ENCODE measurements around the gene BCL11A. TPM values are rescaled to one million over a fixed set of nuclear protein-coding genes. Genes with fewer than 3 reads are reported as not detected.

BCL11A gene
- total and polyA plus RNA-seq, 2 of the 13 experiments (the other 11 are each of a cell fraction or from before 2014, with no cell fraction given) = not detected

DNA sequence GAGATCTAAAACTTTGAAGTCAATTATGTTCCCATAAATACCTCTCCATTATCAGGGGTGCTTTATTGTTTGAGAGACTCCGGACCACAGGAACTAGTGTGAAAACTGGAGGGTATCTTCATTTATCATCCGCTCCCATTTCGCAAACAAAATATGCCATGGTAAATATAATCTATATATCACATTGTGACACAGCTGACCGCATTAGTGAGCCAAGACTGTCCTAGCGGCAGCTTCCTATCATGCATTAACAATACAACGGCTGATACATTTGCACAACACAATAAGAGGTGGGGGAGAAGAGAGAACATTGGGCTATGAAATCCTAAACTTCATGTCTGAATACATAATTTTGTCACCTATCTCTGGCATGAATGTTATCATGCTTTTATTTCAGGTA lies 29.5 kb downstream of the BCL11A start:
- DNase-seq (ENCODE audit: low spot score) (no peak), FAIRE-seq (no peak), ATAC-seq (no peak)
- Histone ChIP-seq H3K4me3 (replicated peaks in 1 of 3; ENCODE audit: insufficient read depth in 1 of 3, low read depth in 2 of 3, low read length in 3 of 3) (no peak overlapping the region), H3K27me3 (ENCODE audit: control insufficient read depth in 1 of 2, insufficient read depth in 2 of 2, low read length in 2 of 2) (peaks cover 0 to 24% of the 10 kb centered on the region in 2 experiments; a peak in 2 of 5 replicates), H3K79me2 (ENCODE audit: insufficient read depth, low read length) (no peaks in the 10 kb centered on the region), H2AFZ (ENCODE audit: low read length) (no peak overlapping the region), H4K20me1 (ENCODE audit: insufficient read depth, low read length) (no peaks in the 10 kb centered on the region), H3K9me3 (ENCODE audit: low read length) (no peaks in the 10 kb centered on the region), H3K27ac (ENCODE audit: extremely low read length, insufficient read depth, low read length) (no peak overlapping the region), H3K4me1 (ENCODE audit: insufficient read depth, low read length) (no peaks in the 10 kb centered on the region), H3K4me2 (ENCODE audit: low read depth, low read length) (no peak overlapping the region), H3K9ac (ENCODE audit: insufficient read depth, low read depth, low read length) (no peak overlapping the region), H3K36me3 (replicated peaks in 1 of 2; ENCODE audit: control insufficient read depth in 1 of 2, insufficient read depth in 2 of 2, low read length in 2 of 2) (no peaks in the 10 kb centered on the region)
- ChIA-PET CTCF (ENCODE audit: low intra/inter-chr PET ratio, low total read pairs) (no interaction called here), POLR2A (no interaction called here)
- in situ Hi-C loops (cut with HindIII; ENCODE audit: extremely low pct_ligation_motif_present, low pct_unique_long_range_greater_than_20kb) = no loop called here
- BruUV-seq (replicated peaks) = no TSS peak
- intact Hi-C loops (cut with micrococcal nuclease; ENCODE audit: unreplicated experiment) = no loop called here
- WGBS (ENCODE audit: low lambda C conversion rate) = 82% methylated on average over 6 of the region's 6 CpGs
- TF ChIP-seq TAF1 (CRISPR knock-in tag; IDR thresholded peaks at IDR 0.05) (no peak), ATF7-NPFF (CRISPR knock-in tag; IDR thresholded peaks at IDR 0.05; ENCODE audit: low read depth) (no peak), ZNF326 (CRISPR knock-in tag; IDR thresholded peaks at IDR 0.05; ENCODE audit: borderline replicate concordance) (no peak), CBX2 (IDR thresholded peaks at IDR 0.05; ENCODE audit: low read depth, low read length) (no peak), CBX2 (CRISPR knock-in tag; IDR thresholded peaks at IDR 0.05; ENCODE audit: low read depth) (no peak), DNMT1 (CRISPR knock-in tag; IDR thresholded peaks at IDR 0.05) (no peak), HNRNPH1 (optimal IDR thresholded peaks at IDR 0.05; ENCODE audit: low read depth, low read length) (no peak)
- TF ChIP-seq, protein P1, sequence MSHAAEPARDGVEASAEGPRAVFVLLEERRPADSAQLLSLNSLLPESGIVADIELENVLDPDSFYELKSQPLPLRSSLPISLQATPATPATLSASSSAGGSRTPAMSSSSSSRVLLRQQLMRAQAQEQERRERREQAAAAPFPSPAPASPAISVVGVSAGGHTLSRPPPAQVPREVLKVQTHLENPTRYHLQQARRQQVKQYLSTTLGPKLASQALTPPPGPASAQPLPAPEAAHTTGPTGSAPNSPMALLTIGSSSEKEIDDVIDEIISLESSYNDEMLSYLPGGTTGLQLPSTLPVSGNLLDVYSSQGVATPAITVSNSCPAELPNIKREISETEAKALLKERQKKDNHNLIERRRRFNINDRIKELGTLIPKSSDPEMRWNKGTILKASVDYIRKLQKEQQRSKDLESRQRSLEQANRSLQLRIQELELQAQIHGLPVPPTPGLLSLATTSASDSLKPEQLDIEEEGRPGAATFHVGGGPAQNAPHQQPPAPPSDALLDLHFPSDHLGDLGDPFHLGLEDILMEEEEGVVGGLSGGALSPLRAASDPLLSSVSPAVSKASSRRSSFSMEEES (CRISPR knock-in tag; IDR thresholded peaks at IDR 0.05) = no peak

DNA sequence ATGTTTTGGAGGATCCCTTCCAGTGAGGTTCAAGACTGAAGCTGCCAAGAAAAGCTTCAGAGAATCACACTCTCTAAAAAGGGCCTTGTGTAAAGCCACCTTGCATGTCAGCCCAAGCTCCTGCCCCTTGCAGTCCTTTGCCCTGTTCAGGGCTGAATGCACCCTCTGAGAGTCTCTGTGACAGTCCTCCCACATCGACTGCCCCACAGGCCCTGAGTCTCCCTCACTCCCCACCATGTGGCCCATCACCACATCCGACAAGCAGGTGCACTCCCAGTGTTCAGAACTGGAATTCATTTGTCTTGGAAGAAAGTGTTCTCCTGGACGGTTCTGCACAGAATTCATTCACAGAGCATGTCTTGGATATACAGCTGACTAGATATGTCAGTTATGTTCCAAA lies 31.0 kb downstream of the BCL11A start:
- Histone ChIP-seq H3K9me3 (ENCODE audit: low read length) (no peaks in the 10 kb centered on the region), H3K79me2 (ENCODE audit: insufficient read depth, low read length) (no peaks in the 10 kb centered on the region), H3K27ac (ENCODE audit: extremely low read length, insufficient read depth, low read length) (no peak overlapping the region), H4K20me1 (ENCODE audit: insufficient read depth, low read length) (no peaks in the 10 kb centered on the region), H3K4me1 (ENCODE audit: insufficient read depth, low read length) (no peaks in the 10 kb centered on the region), H3K36me3 (replicated peaks in 1 of 2; ENCODE audit: control insufficient read depth in 1 of 2, insufficient read depth in 2 of 2, low read length in 2 of 2) (no peaks in the 10 kb centered on the region), H2AFZ (ENCODE audit: low read length) (no peak overlapping the region), H3K4me2 (ENCODE audit: low read depth, low read length) (no peak overlapping the region), H3K27me3 (ENCODE audit: control insufficient read depth in 1 of 2, insufficient read depth in 2 of 2, low read length in 2 of 2) (peaks cover 0 to 15% of the 10 kb centered on the region in 2 experiments; a peak in 2 of 5 replicates), H3K4me3 (replicated peaks in 1 of 3; ENCODE audit: insufficient read depth in 1 of 3, low read depth in 2 of 3, low read length in 3 of 3) (no peak overlapping the region), H3K9ac (ENCODE audit: insufficient read depth, low read depth, low read length) (no peak overlapping the region)
- no TSS peak for BruUV-seq (replicated peaks)
- DNase-seq (ENCODE audit: low spot score) (no peak), ATAC-seq (peak; percentile 68), FAIRE-seq (no peak)
- CTCF ChIA-PET (ENCODE audit: low intra/inter-chr PET ratio, low total read pairs) = no interaction called here
- in situ Hi-C loops (cut with HindIII; ENCODE audit: extremely low pct_ligation_motif_present, low pct_unique_long_range_greater_than_20kb) (no loop called here), intact Hi-C loops (cut with micrococcal nuclease; ENCODE audit: unreplicated experiment) (no loop called here)
- TF ChIP-seq, protein P2, sequence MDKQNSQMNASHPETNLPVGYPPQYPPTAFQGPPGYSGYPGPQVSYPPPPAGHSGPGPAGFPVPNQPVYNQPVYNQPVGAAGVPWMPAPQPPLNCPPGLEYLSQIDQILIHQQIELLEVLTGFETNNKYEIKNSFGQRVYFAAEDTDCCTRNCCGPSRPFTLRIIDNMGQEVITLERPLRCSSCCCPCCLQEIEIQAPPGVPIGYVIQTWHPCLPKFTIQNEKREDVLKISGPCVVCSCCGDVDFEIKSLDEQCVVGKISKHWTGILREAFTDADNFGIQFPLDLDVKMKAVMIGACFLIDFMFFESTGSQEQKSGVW (CRISPR knock-in tag; IDR thresholded peaks at IDR 0.05; ENCODE audit: borderline replicate concordance) = no peak
- TF ChIP-seq ZNF263 (CRISPR knock-in tag; IDR thresholded peaks at IDR 0.05) (peak; percentile 52; the same call in 1 of the 2 replicates), PPARG (CRISPR knock-in tag; conservative IDR thresholded peaks at IDR 0.05) (no peak), ZNF329 (CRISPR knock-in tag; IDR thresholded peaks at IDR 0.05; ENCODE audit: low read depth) (no peak)
- TF ChIP-seq, protein P3, sequence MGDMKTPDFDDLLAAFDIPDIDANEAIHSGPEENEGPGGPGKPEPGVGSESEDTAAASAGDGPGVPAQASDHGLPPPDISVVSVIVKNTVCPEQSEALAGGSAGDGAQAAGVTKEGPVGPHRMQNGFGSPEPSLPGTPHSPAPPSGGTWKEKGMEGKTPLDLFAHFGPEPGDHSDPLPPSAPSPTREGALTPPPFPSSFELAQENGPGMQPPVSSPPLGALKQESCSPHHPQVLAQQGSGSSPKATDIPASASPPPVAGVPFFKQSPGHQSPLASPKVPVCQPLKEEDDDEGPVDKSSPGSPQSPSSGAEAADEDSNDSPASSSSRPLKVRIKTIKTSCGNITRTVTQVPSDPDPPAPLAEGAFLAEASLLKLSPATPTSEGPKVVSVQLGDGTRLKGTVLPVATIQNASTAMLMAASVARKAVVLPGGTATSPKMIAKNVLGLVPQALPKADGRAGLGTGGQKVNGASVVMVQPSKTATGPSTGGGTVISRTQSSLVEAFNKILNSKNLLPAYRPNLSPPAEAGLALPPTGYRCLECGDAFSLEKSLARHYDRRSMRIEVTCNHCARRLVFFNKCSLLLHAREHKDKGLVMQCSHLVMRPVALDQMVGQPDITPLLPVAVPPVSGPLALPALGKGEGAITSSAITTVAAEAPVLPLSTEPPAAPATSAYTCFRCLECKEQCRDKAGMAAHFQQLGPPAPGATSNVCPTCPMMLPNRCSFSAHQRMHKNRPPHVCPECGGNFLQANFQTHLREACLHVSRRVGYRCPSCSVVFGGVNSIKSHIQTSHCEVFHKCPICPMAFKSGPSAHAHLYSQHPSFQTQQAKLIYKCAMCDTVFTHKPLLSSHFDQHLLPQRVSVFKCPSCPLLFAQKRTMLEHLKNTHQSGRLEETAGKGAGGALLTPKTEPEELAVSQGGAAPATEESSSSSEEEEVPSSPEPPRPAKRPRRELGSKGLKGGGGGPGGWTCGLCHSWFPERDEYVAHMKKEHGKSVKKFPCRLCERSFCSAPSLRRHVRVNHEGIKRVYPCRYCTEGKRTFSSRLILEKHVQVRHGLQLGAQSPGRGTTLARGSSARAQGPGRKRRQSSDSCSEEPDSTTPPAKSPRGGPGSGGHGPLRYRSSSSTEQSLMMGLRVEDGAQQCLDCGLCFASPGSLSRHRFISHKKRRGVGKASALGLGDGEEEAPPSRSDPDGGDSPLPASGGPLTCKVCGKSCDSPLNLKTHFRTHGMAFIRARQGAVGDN (CRISPR knock-in tag; IDR thresholded peaks at IDR 0.05) = no peak
- WGBS (ENCODE audit: low lambda C conversion rate) = 22% methylated on average over 3 of the region's 3 CpGs
- POLR2A ChIA-PET = no interaction called here

All from HepG2 (cell line).